Caco-2 (cell line): ENCODE data around the gene HIGD2A. TPM values are rescaled to one million over a fixed set of nuclear protein-coding genes. Genes with fewer than 3 reads are reported as not detected.

ENCODE experiments used
- BruUV-seq: library from RNA; stranded (reverse); fragments of 400-500 nt; replicated peaks from 2 replicates; lab custom pipeline; 2021; lab: Mats Ljungman, UMichigan
- CTCF ChIA-PET: fragments of 300-600 bp; sonication (Branson Sonifier 250); formaldehyde crosslinking; loops from one replicate; lab custom pipeline; 2022; ENCODE audit warnings: antibody characterized with exemption; lab: Charles Lee
- POLR2A ChIA-PET: fragments of 300-600 bp; sonication (Branson Sonifier 250); formaldehyde crosslinking; loops from one replicate; lab custom pipeline; 2022; ENCODE audit warnings: antibody characterized with exemption; lab: Charles Lee
- DNase-seq, 2 experiments: peaks; one replicate each; pipeline versions ENCODE4 v3.0.0 to v3.0.0-alpha.2; 2020 to 2022
- H3K27me3 ChIP-seq: replicated peaks from 2 replicates; pipeline ENCODE4 v1.6.0; 2011; ENCODE audit warnings: low read length; ENCODE audit not compliant: control insufficient read depth, insufficient read depth
- H3K36me3 ChIP-seq: 2 replicates; pipeline ENCODE4 v1.5.1; 2011; ENCODE audit warnings: low read length; ENCODE audit not compliant: control insufficient read depth, insufficient read depth
- H3K4me1 ChIP-seq: fragments of 250-450 bp; sonication (Bioruptor Pico); 2 replicates; pipeline ENCODE4 v1.5.1; 2020; ENCODE audit warnings: mild to moderate bottlenecking
- H3K4me3 ChIP-seq: 2 replicates; pipeline ENCODE4 v1.5.1; 2011; ENCODE audit warnings: low read depth, mild to moderate bottlenecking, control low read depth, low read length
- H3K9me3 ChIP-seq: fragments of 250-450 bp; sonication (Bioruptor Pico); 2 replicates; pipeline ENCODE4 v1.5.1; 2020; ENCODE audit warnings: mild to moderate bottlenecking, moderate library complexity
- H3K27ac Mint-ChIP-seq: one replicate; pipeline ENCODE4 v1.8.0; 2022; ENCODE audit warnings: mixed read lengths; ENCODE audit not compliant: unreplicated experiment
- H3K27me3 Mint-ChIP-seq: one replicate; pipeline ENCODE4 v1.8.0; 2022; ENCODE audit warnings: mixed read lengths; ENCODE audit not compliant: insufficient read depth, unreplicated experiment
- H3K36me3 Mint-ChIP-seq: one replicate; pipeline ENCODE4 v1.8.0; 2022; ENCODE audit warnings: mild to moderate bottlenecking, mixed read lengths; ENCODE audit not compliant: insufficient read depth, unreplicated experiment
- H3K4me1 Mint-ChIP-seq: one replicate; pipeline ENCODE4 v1.8.0; 2022; ENCODE audit warnings: low read depth, mixed read lengths; ENCODE audit not compliant: unreplicated experiment
- H3K4me3 Mint-ChIP-seq: one replicate; pipeline ENCODE4 v1.8.0; 2022; ENCODE audit warnings: mild to moderate bottlenecking, moderate library complexity, mixed read lengths; ENCODE audit not compliant: unreplicated experiment
- H3K9me3 Mint-ChIP-seq: one replicate; pipeline ENCODE4 v1.8.0; 2022; ENCODE audit warnings: mixed read lengths; ENCODE audit not compliant: unreplicated experiment
- intact Hi-C: fragments of 100-400 bp; cut with micrococcal nuclease; formaldehyde crosslinking; loops from one replicate; pipeline ENCODE4 v1.10.0; 2022; ENCODE audit not compliant: unreplicated experiment
- total RNA-seq: library from RNA; stranded (reverse); gene quantifications from 2 replicates; pipeline ENCODE4 v1.2.3, GENCODE V29; 2022
- TF ChIP-seq, protein P1 (sequence below), 2 experiments: fragments of 200-600 bp in 1 of 2; IDR thresholded peaks; 1 replicate in 1 of 2; 2 replicates in 1 of 2; pipeline versions ENCODE4 v1.5.1 to v1.8.0; 2011 to 2022; ENCODE audit warnings: antibody characterized with exemption in 1 of 2, control low read depth in 1 of 2, inconsistent platforms in 1 of 2, low read depth in 1 of 2, low read length in 1 of 2, mild to moderate bottlenecking in 1 of 2, moderate library complexity in 1 of 2; ENCODE audit not compliant: insufficient read depth in 1 of 2, severe bottlenecking in 1 of 2, unreplicated experiment in 1 of 2

HIGD2A gene
- total RNA-seq, 1 experiment from 2014 or later = 110 TPM

DNA sequence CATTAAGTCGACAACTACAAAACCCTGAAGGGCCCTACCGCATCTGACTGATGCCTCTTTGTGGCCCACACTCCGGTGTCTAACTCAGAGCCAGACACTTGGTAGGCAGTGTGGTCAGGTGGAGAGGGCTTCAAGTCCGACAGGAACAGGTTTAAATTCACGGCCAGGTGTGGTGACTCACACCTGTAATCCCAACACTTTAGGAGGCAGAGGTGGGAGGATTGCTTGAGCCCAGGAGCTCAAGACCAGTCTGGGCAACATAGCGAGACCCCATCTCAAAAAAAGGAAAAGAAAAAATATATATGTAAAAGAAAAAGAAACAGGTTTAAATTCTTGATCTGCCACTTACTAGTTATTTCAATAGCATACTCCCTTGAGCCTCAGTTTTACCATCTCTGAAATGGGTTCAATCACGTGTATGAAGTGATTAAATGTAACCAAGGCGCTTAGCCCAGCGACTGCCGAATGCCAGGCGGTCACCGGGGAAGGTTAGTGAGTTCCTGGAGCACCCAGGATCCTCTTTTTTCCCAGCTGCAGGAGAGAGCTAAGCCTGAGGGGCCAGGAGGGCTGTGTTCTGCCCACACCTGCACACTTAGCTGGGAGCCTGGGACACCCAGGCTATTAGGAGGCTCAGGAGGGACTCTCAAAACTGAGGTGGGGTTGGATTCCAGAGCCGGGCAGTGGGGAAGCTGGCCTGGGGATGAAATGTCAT lies 26.8 kb downstream of the HIGD2A start:
- Histone ChIP-seq H3K27me3 (no peaks in the 10 kb centered on the region), H3K9me3 (no peaks in the 10 kb centered on the region), H3K36me3 (no peaks in the 10 kb centered on the region), H3K4me3 (peak overlapping the region; percentile 92), H3K4me1 (peaks cover 23% of the 10 kb centered on the region)
- Mint-ChIP-seq H3K9me3 (peaks cover 5% of the 10 kb centered on the region), H3K36me3 (peaks cover 19% of the 10 kb centered on the region), H3K4me1 (peaks cover 24% of the 10 kb centered on the region), H3K27ac (peak overlapping the region; percentile 85), H3K4me3 (peak overlapping the region; percentile 77), H3K27me3 (no peaks in the 10 kb centered on the region)
- no peak for DNase-seq
- CTCF ChIA-PET = interaction anchor here (0.6 to 1.8 kb wide), 4 partner anchors 33 to 164 kb away, joined by 3 to 20 read pairs (median 4); partner anchors contain the start of gene FAF2
- POLR2A ChIA-PET = interaction anchor here (0.9 to 3.7 kb wide), 4 partner anchors 33 to 129 kb away, joined by 3 to 23 read pairs (median 14); partner anchors contain the start of genes FAF2 and RNF44
- no TSS peak for BruUV-seq
- TF ChIP-seq, protein P1, sequence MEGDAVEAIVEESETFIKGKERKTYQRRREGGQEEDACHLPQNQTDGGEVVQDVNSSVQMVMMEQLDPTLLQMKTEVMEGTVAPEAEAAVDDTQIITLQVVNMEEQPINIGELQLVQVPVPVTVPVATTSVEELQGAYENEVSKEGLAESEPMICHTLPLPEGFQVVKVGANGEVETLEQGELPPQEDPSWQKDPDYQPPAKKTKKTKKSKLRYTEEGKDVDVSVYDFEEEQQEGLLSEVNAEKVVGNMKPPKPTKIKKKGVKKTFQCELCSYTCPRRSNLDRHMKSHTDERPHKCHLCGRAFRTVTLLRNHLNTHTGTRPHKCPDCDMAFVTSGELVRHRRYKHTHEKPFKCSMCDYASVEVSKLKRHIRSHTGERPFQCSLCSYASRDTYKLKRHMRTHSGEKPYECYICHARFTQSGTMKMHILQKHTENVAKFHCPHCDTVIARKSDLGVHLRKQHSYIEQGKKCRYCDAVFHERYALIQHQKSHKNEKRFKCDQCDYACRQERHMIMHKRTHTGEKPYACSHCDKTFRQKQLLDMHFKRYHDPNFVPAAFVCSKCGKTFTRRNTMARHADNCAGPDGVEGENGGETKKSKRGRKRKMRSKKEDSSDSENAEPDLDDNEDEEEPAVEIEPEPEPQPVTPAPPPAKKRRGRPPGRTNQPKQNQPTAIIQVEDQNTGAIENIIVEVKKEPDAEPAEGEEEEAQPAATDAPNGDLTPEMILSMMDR (IDR thresholded peaks at IDR 0.05; ENCODE audit: insufficient read depth in 1 of 2, low read depth in 1 of 2, low read length in 1 of 2, severe bottlenecking in 1 of 2, unreplicated experiment in 1 of 2) = no peak
- intact Hi-C loops = loop anchor here (10.0 kb wide), 1 partner anchor 69 kb away; no protein-coding TSS in a partner anchor

DNA sequence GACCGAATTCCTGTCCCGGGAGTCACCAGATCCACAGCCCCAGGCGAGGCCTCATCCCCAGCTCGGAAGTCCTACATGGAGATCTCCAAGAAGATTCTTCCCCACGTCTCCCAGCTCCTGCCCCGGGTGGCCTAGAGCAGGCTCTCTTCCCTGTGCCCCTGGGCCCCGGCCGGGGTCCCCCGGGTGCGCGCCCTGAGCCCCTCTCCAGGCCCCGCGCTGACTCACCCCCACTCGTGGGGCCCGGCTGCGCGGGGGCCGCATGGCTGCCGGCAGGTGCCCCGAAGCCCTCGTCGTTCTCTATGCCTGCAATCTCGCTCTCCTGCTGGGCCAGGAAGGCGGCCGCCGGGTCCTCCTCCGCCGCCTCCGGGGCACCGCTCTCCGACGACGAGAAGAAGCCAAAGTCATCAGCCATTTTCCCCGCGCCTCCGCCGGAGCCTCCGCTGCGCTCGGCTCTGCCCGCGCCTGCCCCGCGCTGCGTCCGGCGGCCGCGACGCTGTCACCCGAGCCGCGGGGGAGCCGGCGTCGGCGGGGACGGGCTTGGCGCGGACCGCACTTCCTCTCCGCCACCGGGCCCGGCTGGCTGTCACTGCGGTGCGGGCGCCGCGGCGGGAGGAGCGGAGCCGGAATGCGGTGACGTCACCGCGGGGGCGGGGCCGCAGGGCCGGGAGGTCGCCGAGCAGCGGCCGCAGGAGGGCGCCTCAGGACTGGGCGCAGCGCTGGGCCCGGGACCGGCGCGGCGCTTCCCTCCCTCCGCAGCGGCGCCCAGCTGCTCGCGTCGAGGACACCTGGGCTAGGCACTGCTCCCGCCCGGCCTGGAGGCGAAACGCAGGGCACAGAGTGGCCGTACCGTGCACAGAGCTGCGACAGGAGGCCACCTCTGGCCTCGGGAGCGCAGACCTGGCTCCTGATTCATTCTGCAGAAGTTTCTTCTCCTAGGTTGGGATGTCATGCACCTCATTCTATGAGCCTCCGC lies 27.7 kb downstream of the HIGD2A start, which contains the start of gene CLTB:
TSS of gene CLTB (minus strand) at position 588 of the 973 bp plus-strand sequence. CDS start at position 412, 176 bp downstream.
- DNase-seq = peak; percentile 85 to 89
- ChIA-PET POLR2A (interaction anchor here (0.9 to 3.7 kb wide), 5 partner anchors 32 to 157 kb away, joined by 3 to 23 read pairs (median 6); partner anchors contain the start of genes FAF2 and RNF44), CTCF (interaction anchor here (0.6 to 1.8 kb wide), 9 partner anchors 32 to 686 kb away, joined by 3 to 20 read pairs (median 4); partner anchors contain the start of genes FAF2 and TSPAN17)
- peaks cover 13% of the 10 kb centered on the region for H3K36me3 Mint-ChIP-seq
- TF ChIP-seq, protein P1 (IDR thresholded peaks at IDR 0.05; ENCODE audit: insufficient read depth in 1 of 2, low read depth in 1 of 2, low read length in 1 of 2, severe bottlenecking in 1 of 2, unreplicated experiment in 1 of 2) = peak; percentile 38 to 72
- Histone ChIP-seq H3K9me3 (no peaks in the 10 kb centered on the region), H3K36me3 (no peaks in the 10 kb centered on the region), H3K4me3 (peak within 1 kb of the TSS; percentile 92), H3K27me3 (no peaks in the 10 kb centered on the region), H3K4me1 (peaks cover 23% of the 10 kb centered on the region)
- no peaks in the 10 kb centered on the region for H3K27me3 Mint-ChIP-seq
- H3K4me1 Mint-ChIP-seq = peaks cover 17% of the 10 kb centered on the region
- H3K4me3 Mint-ChIP-seq = peak within 1 kb of the TSS; percentile 77
- peak within 1 kb of the TSS; percentile 85 for H3K27ac Mint-ChIP-seq
- BruUV-seq = no TSS peak
- intact Hi-C loops = loop anchor here (1.0 to 10.0 kb wide), 4 partner anchors 32 to 163 kb away; partner anchors contain the start of gene FAF2
- H3K9me3 Mint-ChIP-seq = peaks cover 13% of the 10 kb centered on the region
